Measurements from ENCODE around the gene FAAH2. TPM values are rescaled to one million over a fixed set of nuclear protein-coding genes. Genes with fewer than 3 reads are reported as not detected.

The FAAH2 gene
- total RNA-seq, 1 experiment from 2014 or later: 7.8 TPM

DNA sequence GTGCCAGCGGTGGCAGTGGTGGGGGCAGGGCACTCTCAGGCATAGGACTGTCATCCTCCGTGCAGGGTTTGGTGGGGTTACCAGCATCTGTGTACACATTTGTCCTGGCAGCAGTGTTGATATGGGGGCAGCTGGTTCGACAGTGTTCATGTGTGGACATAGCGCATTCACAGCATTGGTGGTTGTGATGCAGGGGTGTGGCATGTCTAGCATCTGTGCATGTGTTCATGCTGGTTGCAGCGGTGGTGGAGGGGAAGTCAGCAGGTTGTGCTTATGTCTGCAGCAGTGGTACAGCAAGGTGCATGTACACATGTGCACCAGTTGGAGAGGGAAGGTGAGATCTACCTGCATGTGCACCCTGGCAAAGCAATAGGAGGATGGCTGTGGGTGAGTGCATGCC lies 230.0 kb downstream of the FAAH2 start:
- Histone ChIP-seq H3K27me3 (replicated peaks; ENCODE audit: control insufficient read depth, insufficient read depth, low read length) (no peaks in the 10 kb centered on the region), H3K4me3 (ENCODE audit: low read depth, low read length) (no peak overlapping the region), H3K9me3 (no peaks in the 10 kb centered on the region), H3K36me3 (ENCODE audit: control insufficient read depth, insufficient read depth, low read length) (no peaks in the 10 kb centered on the region), H3K4me1 (no peaks in the 10 kb centered on the region)
- ChIA-PET CTCF (no interaction called here), POLR2A (no interaction called here)
- Mint-ChIP-seq H3K9me3 (ENCODE audit: unreplicated experiment) (no peaks in the 10 kb centered on the region), H3K36me3 (ENCODE audit: insufficient read depth, unreplicated experiment) (no peaks in the 10 kb centered on the region), H3K27me3 (ENCODE audit: insufficient read depth, unreplicated experiment) (no peaks in the 10 kb centered on the region), H3K4me1 (ENCODE audit: low read depth, unreplicated experiment) (no peaks in the 10 kb centered on the region), H3K27ac (ENCODE audit: unreplicated experiment) (no peak overlapping the region), H3K4me3 (ENCODE audit: unreplicated experiment) (no peak overlapping the region)
- intact Hi-C loops (cut with micrococcal nuclease; ENCODE audit: unreplicated experiment): no loop called here
- DNase-seq: no peak
- TF ChIP-seq, protein P1, sequence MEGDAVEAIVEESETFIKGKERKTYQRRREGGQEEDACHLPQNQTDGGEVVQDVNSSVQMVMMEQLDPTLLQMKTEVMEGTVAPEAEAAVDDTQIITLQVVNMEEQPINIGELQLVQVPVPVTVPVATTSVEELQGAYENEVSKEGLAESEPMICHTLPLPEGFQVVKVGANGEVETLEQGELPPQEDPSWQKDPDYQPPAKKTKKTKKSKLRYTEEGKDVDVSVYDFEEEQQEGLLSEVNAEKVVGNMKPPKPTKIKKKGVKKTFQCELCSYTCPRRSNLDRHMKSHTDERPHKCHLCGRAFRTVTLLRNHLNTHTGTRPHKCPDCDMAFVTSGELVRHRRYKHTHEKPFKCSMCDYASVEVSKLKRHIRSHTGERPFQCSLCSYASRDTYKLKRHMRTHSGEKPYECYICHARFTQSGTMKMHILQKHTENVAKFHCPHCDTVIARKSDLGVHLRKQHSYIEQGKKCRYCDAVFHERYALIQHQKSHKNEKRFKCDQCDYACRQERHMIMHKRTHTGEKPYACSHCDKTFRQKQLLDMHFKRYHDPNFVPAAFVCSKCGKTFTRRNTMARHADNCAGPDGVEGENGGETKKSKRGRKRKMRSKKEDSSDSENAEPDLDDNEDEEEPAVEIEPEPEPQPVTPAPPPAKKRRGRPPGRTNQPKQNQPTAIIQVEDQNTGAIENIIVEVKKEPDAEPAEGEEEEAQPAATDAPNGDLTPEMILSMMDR (IDR thresholded peaks at IDR 0.05; ENCODE audit: insufficient read depth in 1 of 2, low read depth in 1 of 2, low read length in 1 of 2, severe bottlenecking in 1 of 2, unreplicated experiment in 1 of 2): no peak
- BruUV-seq (replicated peaks): no TSS peak

DNA sequence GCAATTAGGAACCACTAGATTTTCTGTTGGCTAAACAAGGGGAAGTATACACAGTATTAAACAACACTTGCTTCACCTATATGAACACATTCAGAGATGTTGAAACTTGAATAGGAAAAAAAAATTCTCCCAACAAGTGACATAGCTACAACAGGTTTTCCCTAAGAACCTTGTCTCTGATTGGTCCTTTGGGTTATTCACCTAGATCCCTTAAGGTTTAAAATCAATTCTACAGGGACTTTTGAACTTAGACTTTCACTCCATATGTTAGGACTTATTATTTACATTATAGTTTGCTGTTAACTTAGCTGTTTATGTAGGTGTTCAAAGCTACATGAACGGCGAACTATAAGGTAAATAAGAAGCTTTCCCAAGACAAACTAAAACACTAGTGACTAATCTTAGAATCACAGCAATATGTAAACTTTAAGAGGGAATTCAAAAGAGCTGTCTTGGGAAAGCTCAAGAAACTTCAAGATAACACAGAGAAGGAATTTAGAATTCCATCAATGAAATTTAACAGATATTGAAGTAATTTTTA lies 233.1 kb downstream of the FAAH2 start:
- no peaks in the 10 kb centered on the region for H3K27me3 ChIP-seq (replicated peaks; ENCODE audit: control insufficient read depth, insufficient read depth, low read length)
- no peak overlapping the region for H3K4me3 Mint-ChIP-seq (ENCODE audit: unreplicated experiment)
- no peaks in the 10 kb centered on the region for H3K27me3 Mint-ChIP-seq (ENCODE audit: insufficient read depth, unreplicated experiment)
- no peaks in the 10 kb centered on the region for H3K4me1 Mint-ChIP-seq (ENCODE audit: low read depth, unreplicated experiment)
- no peak for DNase-seq
- no peak overlapping the region for H3K27ac Mint-ChIP-seq (ENCODE audit: unreplicated experiment)
- H3K9me3 ChIP-seq: no peaks in the 10 kb centered on the region
- no peaks in the 10 kb centered on the region for H3K4me1 ChIP-seq
- H3K9me3 Mint-ChIP-seq (ENCODE audit: unreplicated experiment): no peaks in the 10 kb centered on the region
- no peak overlapping the region for H3K4me3 ChIP-seq (ENCODE audit: low read depth, low read length)
- intact Hi-C loops (cut with micrococcal nuclease; ENCODE audit: unreplicated experiment): no loop called here
- H3K36me3 ChIP-seq (ENCODE audit: control insufficient read depth, insufficient read depth, low read length): no peaks in the 10 kb centered on the region
- CTCF ChIA-PET: no interaction called here
- TF ChIP-seq, protein P1 (IDR thresholded peaks at IDR 0.05; ENCODE audit: insufficient read depth in 1 of 2, low read depth in 1 of 2, low read length in 1 of 2, severe bottlenecking in 1 of 2, unreplicated experiment in 1 of 2): no peak
- POLR2A ChIA-PET: no interaction called here
- no peaks in the 10 kb centered on the region for H3K36me3 Mint-ChIP-seq (ENCODE audit: insufficient read depth, unreplicated experiment)
- BruUV-seq (replicated peaks): no TSS peak

DNA sequence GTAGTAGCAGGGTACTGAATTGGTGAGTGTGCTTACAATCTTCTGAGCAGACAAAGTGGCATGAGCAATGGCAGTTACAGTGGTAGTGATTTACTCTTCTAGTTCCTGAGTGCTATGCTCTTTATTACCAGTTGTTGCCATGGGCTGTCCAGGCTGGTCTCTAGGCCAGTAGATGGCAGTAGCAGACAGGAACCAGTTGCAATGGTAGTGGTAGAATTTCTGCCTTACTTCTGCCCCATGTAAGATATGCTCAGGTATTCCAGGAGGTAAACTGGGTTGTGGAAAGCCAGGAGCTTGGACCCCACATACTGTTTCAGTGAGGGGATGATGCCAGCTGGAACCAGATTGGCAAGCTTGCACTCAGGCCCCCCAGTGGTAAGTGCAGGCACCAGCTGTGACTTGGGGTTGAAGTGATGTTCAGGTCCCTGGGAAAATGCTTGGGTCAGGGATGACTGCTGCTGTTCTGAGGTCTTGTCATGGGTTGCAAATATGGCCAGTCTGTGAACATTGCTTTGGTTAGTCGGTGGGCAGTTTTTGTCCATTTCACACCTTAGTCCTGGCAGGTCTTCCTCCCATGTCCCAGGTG lies 242.3 kb downstream of the FAAH2 start:
- Histone ChIP-seq H3K9me3 (no peaks in the 10 kb centered on the region), H3K4me3 (ENCODE audit: low read depth, low read length) (no peak overlapping the region), H3K4me1 (no peaks in the 10 kb centered on the region), H3K36me3 (ENCODE audit: control insufficient read depth, insufficient read depth, low read length) (no peaks in the 10 kb centered on the region), H3K27me3 (replicated peaks; ENCODE audit: control insufficient read depth, insufficient read depth, low read length) (no peaks in the 10 kb centered on the region)
- no peaks in the 10 kb centered on the region for H3K27me3 Mint-ChIP-seq (ENCODE audit: insufficient read depth, unreplicated experiment)
- no peaks in the 10 kb centered on the region for H3K9me3 Mint-ChIP-seq (ENCODE audit: unreplicated experiment)
- H3K27ac Mint-ChIP-seq (ENCODE audit: unreplicated experiment): no peak overlapping the region
- peak in 1 of 2 experiments; percentile 24 for DNase-seq
- BruUV-seq (replicated peaks): no TSS peak
- no peaks in the 10 kb centered on the region for H3K36me3 Mint-ChIP-seq (ENCODE audit: insufficient read depth, unreplicated experiment)
- H3K4me1 Mint-ChIP-seq (ENCODE audit: low read depth, unreplicated experiment): no peaks in the 10 kb centered on the region
- ChIA-PET POLR2A (no interaction called here), CTCF (no interaction called here)
- TF ChIP-seq, protein P1 (IDR thresholded peaks at IDR 0.05; ENCODE audit: insufficient read depth in 1 of 2, low read depth in 1 of 2, low read length in 1 of 2, severe bottlenecking in 1 of 2, unreplicated experiment in 1 of 2): peak; percentile 45 to 60
- intact Hi-C loops (cut with micrococcal nuclease; ENCODE audit: unreplicated experiment): no loop called here
- H3K4me3 Mint-ChIP-seq (ENCODE audit: unreplicated experiment): no peak overlapping the region

Other genes starting within 250 kb of the FAAH2 start
- 14.2 and 14.3 TPM in 2 replicates for gene SPIN2B, start 165.2 kb upstream of the FAAH2 start, total RNA-seq (2022)
- gene SPIN2A, start 149.3 kb upstream of the FAAH2 start, total RNA-seq (2022): 0.91 and 1.6 TPM in 2 replicates

Data from Caco-2 (cell line).